Heart left ventricle (tissue), 13 donors: ENCODE data around the gene CRLF3.
"Not testable (repeated sequence)": the region's sequence is repeated elsewhere in the genome, so short reads cannot be mapped to it uniquely, and the experiment has no call there.

Source experiments
- POLR2A ChIP-seq, 2 donors: fragments of 450-650 bp; IDR thresholded peaks; one replicate each; pipeline ENCODE4 v1.6.1; 2017; ENCODE audit warnings: antibody characterized with exemption in 2 of 2, mild to moderate bottlenecking in 2 of 2, moderate library complexity in 2 of 2
- TF ChIP-seq, protein P1 (sequence below), 12 donors: fragments of 200-600 bp; sonication (generic) in 4 of 12; IDR thresholded peaks; one replicate each; pipeline versions ENCODE4 v1.5.0 to v1.8.0; 2018 to 2022; ENCODE audit warnings: antibody characterized with exemption in 12 of 12, mild to moderate bottlenecking in 5 of 12
- donor health status: ischemic (EF 13 %, LVEDD 7.1; RV severe dilation, severe dysfunction).
- donor health status: DM: no; HTN: yes; CAD: no.
- donor health status: DM: no; HTN: no; CAD: no.
- donor health status: ischemic (EF 25% LVEDD 6.9; RV normal size, moderate dysfunction).
- donor health status: ischemic (EF 25% LVEDD 5.7; RV mildly dilated, moderate dysfunction).
- donor health status: ischemic (EF 35%, LVEDD 5.7; RV mildly dilated, moderate dysfunction).
- donor health status: nonischemic (EF 11% LVEDD 7.7; RV severe dilation, severe dysfunction).
- donor health status: DM: yes; HTN: yes; CAD: no.
- donor health status: PGD.
- donor health status: ischemic (EF 29% LVEDD 5.4; RV normal size, mild dysfunction).
- donor health status: nonischemic (EF 23%, LVEDD 6.1; RV moderate dilation, normal function).

DNA sequence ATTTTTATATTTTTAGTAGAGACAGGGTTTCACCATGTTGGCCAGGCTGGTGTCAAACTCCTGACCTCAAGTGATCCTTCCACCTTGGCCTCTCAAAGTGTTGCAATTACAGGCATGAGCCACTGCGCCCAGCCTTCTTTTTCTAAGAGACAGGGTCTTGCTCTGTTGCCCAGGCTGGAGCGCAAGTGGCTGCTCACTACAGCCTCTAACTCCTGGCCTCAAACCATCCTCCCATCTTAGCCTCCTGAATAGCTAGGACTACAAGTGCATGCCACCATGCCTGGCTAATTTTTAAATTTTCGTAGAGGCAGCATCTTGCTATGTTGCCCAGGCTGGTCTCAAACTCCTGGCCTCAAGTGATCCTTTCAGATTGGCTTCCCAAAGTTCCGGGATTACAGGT lies 76.9 kb downstream of the CRLF3 start:
- TF ChIP-seq, protein P1, sequence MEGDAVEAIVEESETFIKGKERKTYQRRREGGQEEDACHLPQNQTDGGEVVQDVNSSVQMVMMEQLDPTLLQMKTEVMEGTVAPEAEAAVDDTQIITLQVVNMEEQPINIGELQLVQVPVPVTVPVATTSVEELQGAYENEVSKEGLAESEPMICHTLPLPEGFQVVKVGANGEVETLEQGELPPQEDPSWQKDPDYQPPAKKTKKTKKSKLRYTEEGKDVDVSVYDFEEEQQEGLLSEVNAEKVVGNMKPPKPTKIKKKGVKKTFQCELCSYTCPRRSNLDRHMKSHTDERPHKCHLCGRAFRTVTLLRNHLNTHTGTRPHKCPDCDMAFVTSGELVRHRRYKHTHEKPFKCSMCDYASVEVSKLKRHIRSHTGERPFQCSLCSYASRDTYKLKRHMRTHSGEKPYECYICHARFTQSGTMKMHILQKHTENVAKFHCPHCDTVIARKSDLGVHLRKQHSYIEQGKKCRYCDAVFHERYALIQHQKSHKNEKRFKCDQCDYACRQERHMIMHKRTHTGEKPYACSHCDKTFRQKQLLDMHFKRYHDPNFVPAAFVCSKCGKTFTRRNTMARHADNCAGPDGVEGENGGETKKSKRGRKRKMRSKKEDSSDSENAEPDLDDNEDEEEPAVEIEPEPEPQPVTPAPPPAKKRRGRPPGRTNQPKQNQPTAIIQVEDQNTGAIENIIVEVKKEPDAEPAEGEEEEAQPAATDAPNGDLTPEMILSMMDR (IDR thresholded peaks at IDR 0.05): not testable (repeated sequence)
- not testable (repeated sequence) for TF ChIP-seq POLR2A (IDR thresholded peaks at IDR 0.05)
